Cardiac septum (tissue), 1 donor: ENCODE data around the gene GOLPH3L. TPM values are rescaled to one million over a fixed set of nuclear protein-coding genes. Genes with fewer than 3 reads are reported as not detected.
A peak's percentile ranks its signal among the peaks of the same experiment; 100 is the strongest.
"Not testable (repeated sequence)": the region's sequence is repeated elsewhere in the genome, so short reads cannot be mapped to it uniquely, and the experiment has no call there.

Source experiments
- DNase-seq: peaks from one replicate; pipeline ENCODE4 v3.0.0-alpha.2; 2020; ENCODE audit warnings: low spot score
- intact Hi-C: fragments of 100-400 bp; cut with DNase I; formaldehyde crosslinking; loops from one replicate; pipeline ENCODE4 v1.14.0; 2022
- total RNA-seq: library from RNA; stranded (reverse); fragmentation: NEBNext Ultra II Directional; extraction: Animal tissue kit (Norgen Biotek cat#: 25700); gene quantifications from one replicate; pipeline ENCODE4 v1.2.1, GENCODE V29; 2021
- donor health status: DM: no; HTN: no; CAD: no.

GOLPH3L gene
- total RNA-seq, 1 donor from 2014 or later: 12.6 TPM

- no peak for DNase-seq
- intact Hi-C loops: no loop called here
Observed at GRCh38 chr1:150662811-150663210, 34.1 kb downstream of the GOLPH3L start.

DNA sequence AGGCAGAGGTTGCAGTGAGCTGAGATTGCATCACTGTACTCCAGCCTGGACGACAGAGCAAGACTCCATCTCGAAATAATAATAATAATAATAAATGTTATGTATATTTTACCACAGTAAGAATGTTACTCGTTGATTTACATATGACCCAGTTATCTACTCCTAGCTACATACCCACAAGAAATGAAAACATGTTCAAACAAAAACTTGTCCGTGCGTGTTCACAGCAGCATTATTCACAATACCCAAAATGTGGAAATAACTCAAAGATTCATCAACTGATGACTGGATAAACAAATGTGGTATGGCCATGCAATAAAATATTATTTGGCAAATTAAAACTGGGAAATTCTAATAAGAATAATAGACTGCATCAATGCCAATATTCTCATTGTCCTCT, 35.8 kb downstream of the GOLPH3L start:
- no peak for DNase-seq
- intact Hi-C loops: no loop called here

DNA sequence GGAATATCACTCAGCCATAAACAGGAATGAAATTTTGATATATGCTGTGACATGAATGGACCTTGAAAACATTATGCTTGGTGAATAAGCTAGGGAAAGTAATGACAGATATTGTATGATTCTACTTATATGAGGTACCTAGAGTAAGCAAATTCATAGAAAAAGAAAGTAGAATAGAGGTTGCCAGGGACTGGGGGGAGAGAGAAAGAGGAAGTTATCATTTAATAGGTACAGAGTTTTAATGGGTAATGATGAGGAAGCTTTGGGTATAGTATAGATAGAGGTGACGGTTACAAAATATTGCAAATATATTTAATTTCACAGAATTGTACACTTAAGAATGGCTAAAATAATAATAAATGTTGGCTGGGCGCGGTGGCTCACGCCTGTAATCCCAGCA, 36.4 kb downstream of the GOLPH3L start:
- DNase-seq: no peak
- intact Hi-C loops: no loop called here

GRCh38 chr1:150657064-150657463, 39.9 kb downstream of the GOLPH3L start:
- DNase-seq, intact Hi-C loops: not testable (repeated sequence)

- DNase-seq, intact Hi-C loops: not testable (repeated sequence)
Observed at GRCh38 chr1:150654635-150655034, 42.3 kb downstream of the GOLPH3L start.

DNA sequence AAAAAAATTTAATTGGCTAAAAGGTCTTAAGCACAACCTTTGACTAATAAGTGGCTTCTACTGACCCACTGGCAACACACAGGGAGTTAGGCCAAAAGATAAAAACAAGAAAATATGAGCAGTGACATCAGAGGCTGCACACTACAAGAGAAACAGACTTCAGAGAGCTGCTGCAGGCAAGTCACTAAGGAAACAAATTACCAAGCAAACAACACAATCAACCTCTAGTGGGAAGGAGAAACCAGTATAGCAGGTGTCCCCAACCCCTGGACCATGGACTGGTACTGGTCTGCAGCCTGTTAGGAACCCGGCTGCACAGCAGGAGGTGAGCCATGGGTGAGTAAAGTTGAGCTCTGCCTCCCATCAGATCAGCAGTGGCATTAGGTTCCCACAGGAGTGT, 46.8 kb downstream of the GOLPH3L start:
- intact Hi-C loops: no loop called here
- DNase-seq: no peak

GRCh38 chr1:150649441-150650075, 47.4 kb downstream of the GOLPH3L start:
- intact Hi-C loops: no loop called here
- DNase-seq: no peak

- no peak for DNase-seq
- intact Hi-C loops: no loop called here
Observed at GRCh38 chr1:150642296-150642695, 54.7 kb downstream of the GOLPH3L start.

GRCh38 chr1:150641126-150641815, 55.7 kb downstream of the GOLPH3L start:
- DNase-seq, intact Hi-C loops: not testable (repeated sequence)

DNA sequence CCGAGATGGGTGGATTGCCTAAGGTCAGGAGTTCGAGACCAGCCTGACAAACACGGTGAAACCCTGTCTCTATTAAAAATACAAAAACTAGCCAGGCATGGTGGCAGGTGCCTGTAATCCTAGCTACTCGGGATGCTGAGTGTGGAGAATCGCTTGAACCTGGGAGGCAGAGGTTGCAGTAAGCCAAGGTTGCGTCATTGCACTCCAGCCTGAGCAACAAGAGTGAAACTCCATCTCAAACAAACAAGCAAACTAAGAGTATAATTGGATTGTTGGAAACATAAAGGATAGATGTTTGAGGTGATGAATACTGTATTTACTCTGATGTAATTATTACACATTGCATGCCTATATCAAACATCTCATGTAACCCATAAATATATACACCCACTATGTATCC, 58.5 kb downstream of the GOLPH3L start:
- intact Hi-C loops, DNase-seq: not testable (repeated sequence)

GRCh38 chr1:150634839-150635622, 61.9 kb downstream of the GOLPH3L start:
- intact Hi-C loops, DNase-seq: not testable (repeated sequence)

DNA sequence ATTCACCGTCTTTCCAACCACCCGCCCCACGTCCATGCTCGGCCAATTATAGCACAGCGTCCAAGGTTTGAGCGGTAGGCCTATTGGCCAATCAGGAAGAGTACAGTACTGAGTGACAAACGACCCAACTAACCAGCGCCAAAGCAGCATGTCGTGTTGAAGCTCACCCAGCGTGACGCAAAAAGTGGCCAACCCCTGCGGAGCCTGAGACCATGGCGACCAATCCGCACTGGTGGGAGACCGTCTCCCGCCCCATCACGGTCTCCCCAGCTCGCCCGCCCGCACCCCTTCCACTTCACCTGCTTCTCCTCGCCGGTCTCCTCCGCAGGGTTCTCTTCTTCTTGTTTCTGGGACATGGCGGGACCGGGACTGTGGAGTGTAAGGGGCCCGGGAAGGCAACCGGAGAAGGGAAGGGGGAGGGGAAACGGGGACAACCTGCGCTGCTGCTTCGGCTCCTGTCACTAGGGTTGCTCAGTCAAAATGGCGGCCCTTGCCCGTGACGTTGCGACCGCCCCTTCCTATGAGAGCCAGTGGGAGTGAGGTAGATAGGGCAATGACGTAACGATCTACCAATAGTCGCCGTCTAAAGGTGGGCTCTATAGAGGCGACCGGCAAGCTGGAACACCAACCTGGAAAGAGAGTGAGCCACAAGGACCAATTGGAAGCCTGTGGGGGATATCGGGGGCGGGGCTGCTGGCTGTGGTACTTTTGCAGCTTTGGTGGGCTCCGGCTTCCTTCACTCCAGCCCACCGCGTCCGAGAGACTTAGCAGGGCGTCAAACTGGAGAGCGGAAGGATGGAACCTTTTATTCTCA, 67.6 kb downstream of the GOLPH3L start, which contains the start of gene ENSA:
TSS of gene ENSA (minus strand) at position 498 of the 814 bp plus-strand sequence. CDS start at position 356, 142 bp downstream.
- intact Hi-C loops: loop anchor here (1.0 to 10.0 kb wide), 2 partner anchors 68 to 295 kb away; partner anchors contain the start of gene SETDB1

DNA sequence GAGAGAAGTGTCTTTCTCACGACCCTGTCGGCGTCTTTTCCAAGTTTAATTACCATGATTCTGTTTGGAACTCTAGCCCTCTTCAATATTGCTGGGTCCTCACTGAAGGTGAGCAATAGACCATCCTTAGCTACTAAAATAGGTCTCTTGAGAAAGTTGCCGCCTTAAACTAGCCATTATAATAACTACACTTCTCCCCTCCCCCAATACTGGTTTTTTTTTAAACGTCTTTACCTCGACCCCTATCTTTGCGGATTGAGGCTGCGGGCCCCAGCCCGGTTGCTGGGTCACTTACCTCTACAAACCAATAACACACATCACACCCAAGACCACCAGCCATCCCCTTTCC, 68.2 kb downstream of the GOLPH3L start:
- intact Hi-C loops: loop anchor here (1.0 to 10.0 kb wide), 2 partner anchors 67 to 296 kb away; partner anchors contain the start of gene SETDB1
- no peak for DNase-seq

More for the DNA sequence above, 67.6 kb downstream of the GOLPH3L start, which contains the start of gene ENSA:
- DNase-seq: peak; percentile 99

GRCh38 chr1:150627826-150628410, 69.0 kb downstream of the GOLPH3L start:
- no peak for DNase-seq
- intact Hi-C loops: loop anchor here (10.0 kb wide), 1 partner anchor 297 kb away; the partner anchor contains the start of gene SETDB1

DNA sequence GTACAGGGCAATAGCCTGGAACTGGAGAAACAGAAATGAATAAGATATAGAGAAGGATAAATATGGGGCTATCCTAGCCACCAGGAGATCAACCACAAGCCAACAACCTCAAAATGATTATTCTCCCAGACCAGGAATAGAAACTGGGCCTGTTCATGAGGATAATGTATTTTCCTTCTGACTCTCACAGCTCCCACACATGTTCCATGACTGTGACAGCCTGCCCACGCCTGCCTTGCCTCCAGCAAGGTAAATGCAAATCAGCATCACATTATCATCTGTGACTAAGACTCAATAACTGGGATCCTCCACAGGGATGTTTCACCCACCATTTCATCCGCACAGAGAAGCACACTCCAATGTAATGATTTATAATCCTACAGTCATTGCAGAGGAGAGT, 70.8 kb downstream of the GOLPH3L start:
- intact Hi-C loops: loop anchor here (10.0 kb wide), 1 partner anchor 299 kb away; the partner anchor contains the start of gene SETDB1

GRCh38 chr1:150624546-150624945, 72.4 kb downstream of the GOLPH3L start:
- DNase-seq: not testable (repeated sequence)
- intact Hi-C loops: loop anchor here (10.0 kb wide), 1 partner anchor 300 kb away; the partner anchor contains the start of gene SETDB1

More for the DNA sequence above, 70.8 kb downstream of the GOLPH3L start:
- no peak for DNase-seq

DNA sequence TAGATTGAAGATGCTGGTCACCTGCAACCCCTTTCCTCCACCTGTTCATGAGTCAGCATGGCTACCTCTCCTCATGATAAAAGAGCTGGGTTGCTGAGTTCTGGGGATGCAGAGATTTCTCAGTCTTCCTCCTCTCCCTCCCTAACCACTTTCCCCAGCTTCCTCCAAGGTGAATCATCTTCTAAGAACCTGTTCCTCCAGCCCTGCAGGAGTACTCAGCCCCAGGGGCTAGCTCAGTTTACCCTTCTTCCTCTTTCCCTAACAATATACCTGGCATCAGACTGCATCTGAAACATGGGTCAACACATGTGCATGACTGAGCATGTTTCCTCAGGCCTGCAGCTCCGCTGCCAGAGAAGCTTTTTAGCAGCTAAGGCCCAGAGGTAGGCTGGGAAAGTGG, 72.8 kb downstream of the GOLPH3L start:
- intact Hi-C loops: loop anchor here (10.0 kb wide), 1 partner anchor 301 kb away; the partner anchor contains the start of gene SETDB1
- DNase-seq: not testable (repeated sequence)

- intact Hi-C loops: loop anchor here (10.0 kb wide), 1 partner anchor 302 kb away; the partner anchor contains the start of gene SETDB1
- DNase-seq: peak; percentile 82
Observed at GRCh38 chr1:150622303-150622975, 74.5 kb downstream of the GOLPH3L start.
